Prostate gland (tissue), 2 donors: ENCODE data around the gene GRPEL2.

Source experiments
- CTCF ChIP-seq, 4 experiments: fragments of 200-600 bp in 2 of 4; fragments of 450-650 bp in 2 of 4; sonication (generic) in 2 of 4; IDR thresholded peaks; 1 replicate in 3 of 4; 2 replicates in 1 of 4; pipeline ENCODE4 v1.5.1; 2016 to 2019; ENCODE audit warnings: antibody characterized with exemption in 4 of 4, mild to moderate bottlenecking in 2 of 4, moderate library complexity in 2 of 4
- POLR2A ChIP-seq: fragments of 450-650 bp; IDR thresholded peaks from one replicate; pipeline ENCODE4 v1.6.1; 2016; ENCODE audit warnings: antibody characterized with exemption, mild to moderate bottlenecking
- POLR2AphosphoS5 ChIP-seq: sonication (generic); formaldehyde crosslinking; IDR thresholded peaks from one replicate; pipeline ENCODE4 v1.6.1; 2017; ENCODE audit warnings: antibody characterized with exemption

- TF ChIP-seq CTCF (IDR thresholded peaks at IDR 0.05) = no peak
- TF ChIP-seq POLR2A = no peak
- TF ChIP-seq POLR2AphosphoS5 = no peak
Observed at GRCh38 chr5:149363936-149364335, 18.6 kb downstream of the GRPEL2 start.
